ENCODE measurements around the gene CPLX1.

CPLX1 gene

DNA sequence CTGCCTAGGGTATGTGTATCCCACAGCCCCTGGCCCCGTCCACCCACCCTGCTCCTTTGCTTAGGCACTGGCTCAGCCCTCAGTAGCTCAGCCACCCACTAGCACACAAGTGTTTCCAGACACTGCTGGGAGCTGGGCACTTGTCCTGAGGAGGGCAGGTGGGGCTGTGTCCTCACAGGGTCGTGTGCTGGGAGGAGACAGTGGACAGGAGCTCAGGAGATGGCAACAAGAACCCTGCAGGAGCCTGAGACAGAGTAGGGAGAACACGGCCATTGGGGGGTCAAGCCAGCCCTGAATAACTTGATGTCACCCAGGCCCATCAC, 5.5 kb upstream of the CPLX1 start:
- DNase-seq: no peak

DNA sequence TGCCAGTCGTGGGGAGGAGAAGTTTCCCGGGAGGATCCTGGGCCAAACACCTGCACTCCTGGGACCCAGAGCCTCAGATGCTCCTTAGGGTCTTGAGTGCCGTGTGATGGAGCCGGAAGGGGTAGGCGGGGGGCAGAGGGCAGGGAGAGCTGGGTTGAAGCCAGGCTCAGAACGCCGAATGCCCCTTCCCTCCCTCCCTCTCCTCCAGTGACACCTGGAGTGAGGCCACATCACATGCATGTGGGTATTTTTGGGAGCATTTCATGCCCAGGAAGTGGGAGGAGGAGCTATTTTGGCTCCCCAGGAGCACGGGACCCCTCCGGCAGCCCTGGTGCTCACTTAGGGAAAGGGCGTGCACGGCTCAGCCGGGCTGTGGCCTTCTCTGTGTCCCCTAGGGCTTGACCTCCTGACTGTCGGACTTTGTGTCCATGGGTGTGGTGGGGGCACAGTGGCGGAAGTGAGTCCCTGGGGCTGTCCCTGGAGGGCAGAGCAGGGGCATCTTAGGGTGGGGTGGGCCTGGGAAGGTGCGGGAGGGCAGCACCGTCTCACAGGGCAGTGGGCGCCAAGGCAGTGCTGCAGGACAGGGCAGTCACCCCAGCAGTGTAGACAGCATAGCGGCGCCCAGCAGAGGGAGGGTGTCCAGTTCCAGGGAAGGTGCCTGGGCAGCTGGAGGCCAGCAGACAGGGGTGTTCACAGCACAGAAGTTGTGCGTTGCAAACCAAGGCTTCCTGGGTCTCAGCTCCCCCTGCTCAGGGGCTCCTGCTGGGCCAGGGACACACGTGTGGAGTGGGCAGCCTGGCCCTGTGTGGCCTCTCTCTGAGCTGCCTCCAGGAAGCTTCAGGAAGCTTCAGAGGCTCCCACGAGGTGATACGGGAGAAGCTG, 4.9 kb upstream of the CPLX1 start:
- no peak for DNase-seq

DNA sequence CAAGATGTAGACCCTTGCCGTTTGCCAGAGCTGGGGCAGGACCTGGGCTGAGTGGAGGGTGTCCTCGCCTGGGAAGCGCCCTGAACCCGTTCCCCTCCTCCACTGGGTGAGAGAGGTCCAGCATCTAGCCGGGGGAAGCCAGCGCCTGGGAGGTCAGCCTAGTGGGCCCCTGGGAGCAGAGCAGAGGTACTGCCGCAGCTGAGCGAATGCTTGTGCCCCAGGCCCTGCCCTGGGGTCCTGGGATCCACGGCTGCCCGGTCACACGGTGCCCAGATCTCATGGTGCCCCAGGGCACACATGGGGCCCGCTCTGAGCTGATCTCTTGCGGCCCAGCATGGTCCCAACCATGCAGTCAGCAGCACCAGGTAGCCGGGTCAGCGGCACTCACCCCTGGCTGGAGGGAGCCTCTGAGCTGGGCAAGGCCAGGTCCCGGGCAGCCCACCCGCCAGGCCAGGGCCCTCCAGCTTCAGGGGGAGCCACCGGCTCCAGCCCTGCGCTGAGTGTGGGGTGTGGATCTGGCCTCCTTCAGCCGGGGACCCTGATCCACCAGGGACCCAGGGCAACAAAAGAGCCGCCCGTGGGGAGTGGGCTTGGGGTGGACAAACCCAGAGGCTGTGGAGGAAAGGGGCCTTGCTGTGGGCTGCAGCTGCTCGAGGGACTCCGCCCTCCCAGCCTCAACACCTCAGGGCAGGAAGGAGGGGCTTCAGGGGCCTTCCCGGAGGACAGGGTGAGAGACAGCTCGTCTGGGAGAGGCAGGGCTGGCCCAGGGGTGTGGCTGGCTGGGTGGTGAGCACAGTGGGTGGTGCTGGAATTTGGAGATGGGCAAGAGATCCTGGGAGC, 4.1 kb upstream of the CPLX1 start:
- DNase-seq: no peak

- no peak for DNase-seq
These were observed 3.4 kb upstream of the CPLX1 start for GRCh38 chr4:829291-829690.

- DNase-seq: no peak
These were observed 2.8 kb upstream of the CPLX1 start for GRCh38 chr4:828641-829271.

DNA sequence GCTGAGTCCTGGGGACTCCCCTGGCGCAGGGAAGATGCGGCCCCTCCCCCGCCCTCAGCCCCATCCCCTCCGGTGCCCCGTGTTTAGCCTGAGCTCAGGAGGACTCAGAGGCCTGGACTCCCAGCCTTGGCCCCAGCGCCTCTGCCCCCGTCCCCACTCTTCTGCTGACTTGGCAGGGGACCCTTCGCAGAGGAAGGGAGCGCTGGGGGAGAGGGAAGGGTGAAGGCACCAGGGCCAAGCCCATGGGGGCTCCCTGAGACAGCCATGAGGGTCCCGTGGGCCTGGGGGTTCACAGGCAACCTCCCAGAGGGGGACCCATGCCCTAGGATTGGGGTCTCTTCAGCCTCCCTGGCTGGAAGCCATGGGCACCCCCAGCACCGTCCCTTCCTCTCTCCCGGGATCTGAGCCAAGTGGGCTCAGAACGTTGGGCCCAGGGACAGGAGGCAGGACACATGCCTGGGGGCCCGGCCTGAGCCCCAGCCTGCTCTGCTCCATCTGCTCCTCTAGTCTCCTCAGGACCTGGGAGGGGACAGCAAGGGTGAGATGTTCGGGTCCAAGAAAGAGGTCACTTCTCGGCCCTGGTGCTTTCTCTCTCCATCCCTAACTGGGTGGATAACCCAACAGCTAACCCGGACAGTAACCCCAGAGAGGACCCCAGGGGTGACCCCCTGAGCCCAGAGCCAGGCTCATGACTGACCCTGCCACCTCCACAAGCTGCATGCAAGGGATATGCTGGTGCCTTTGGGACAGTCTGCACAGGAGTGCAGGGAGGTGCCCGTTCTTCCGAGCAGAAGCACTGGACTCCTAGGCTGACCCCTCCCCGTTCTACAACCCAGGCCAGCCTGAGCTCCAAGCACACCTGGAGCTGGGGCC, 1.5 kb upstream of the CPLX1 start:
- no peak for DNase-seq

DNA sequence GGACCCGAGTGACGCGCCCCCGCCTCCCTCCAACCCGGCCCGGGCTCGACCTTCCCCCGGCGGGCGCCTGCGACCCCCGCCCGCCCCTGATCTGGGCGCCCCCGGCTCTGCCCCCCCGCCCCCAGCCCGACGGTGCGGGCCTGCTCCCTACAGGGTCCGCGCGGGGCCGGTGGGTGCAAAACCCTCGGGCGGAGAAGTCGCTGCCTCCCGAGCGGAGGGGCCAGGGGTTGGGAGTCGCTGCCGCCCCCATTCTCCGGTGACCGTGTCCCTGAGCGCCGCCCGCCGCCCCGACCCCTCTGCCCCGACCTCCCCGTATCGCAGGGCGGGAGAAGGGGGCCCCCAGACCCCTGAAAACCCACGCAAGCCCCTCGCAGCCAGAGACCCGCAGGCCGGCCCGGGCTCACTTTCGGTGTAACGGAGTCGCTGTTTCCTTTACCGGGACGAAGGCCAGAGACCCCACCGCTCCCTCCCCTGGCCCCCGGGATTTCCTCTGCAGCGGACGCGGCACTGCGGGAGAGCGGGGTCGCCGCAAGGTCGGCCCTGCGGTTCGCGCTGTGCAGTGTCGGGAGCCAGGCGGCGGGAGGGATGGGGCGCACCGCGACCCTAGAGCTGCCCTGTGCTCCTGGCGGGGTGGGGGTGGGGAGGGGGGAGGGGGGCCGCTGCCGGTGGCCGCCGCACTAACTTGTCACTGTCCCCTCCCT, 729 bp upstream of the CPLX1 start:
- DNase-seq: no peak

GRCh38 chr4:825063-825970, 612 bp downstream of the CPLX1 start:
- DNase-seq: no peak

DNA sequence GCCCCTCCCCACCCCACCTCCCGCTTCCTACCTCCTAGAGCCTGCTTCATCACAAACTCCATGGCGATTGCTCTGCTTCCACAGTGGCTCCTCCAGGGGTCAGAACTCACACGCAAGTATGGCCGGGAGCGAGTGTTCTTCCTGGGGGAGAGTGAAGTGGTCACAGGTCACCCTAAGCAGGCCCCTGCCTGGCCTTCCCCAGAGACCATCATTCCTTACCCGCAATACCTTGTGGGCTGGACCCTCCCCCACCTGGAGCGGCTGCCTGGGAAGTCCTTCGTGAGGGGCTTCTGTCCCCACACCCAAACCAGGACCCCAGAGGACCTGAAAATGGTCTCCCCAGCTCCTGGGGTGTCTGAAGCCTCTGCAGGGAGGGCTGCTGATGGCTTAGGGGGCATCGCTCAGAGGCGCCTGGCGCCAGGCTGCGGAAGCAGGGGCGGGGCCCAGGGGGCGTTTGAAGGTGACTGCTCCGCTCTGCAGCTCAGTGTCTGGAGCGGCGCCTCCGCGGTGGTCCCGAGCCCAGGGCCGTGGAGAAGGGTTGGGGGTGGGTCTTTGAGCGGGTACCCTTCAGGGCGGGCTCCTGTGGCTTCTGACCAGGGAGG, 1.4 kb downstream of the CPLX1 start:
- DNase-seq: no peak

DNA sequence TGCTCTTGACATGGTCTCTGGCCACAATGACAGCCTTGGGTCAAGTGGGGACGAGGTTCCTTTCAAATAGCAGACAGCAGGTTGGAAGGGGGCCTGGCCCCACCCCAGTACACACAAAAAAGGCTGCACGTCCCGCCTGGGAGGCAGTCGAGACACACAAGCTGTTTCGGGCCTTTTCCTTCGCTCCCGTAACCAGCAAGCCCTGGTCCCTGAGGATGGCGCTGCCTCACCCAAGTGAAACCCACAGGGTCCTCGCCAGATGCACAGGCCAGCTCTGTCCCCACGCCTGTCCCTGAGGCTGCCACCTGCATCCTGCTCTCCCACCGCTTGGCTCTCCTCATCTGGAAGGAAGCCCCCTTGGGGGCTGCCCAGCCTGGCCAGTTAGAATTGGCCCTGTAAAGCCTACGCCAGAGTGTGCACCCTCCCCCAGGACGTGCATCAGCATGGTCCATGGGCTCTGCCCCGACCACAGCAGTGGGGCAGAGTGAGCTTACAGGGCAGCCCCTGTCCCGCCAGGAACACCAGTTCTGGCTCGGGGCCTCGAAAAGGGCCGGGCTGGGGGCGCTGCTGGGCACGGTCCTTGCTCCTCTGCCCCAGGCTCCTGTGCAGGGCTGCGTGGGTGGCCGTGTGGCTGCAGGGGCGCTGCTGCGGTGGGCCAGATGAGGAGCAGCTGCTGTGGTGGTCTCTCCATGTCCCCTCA, 2.0 kb downstream of the CPLX1 start:
- no peak for DNase-seq

DNA sequence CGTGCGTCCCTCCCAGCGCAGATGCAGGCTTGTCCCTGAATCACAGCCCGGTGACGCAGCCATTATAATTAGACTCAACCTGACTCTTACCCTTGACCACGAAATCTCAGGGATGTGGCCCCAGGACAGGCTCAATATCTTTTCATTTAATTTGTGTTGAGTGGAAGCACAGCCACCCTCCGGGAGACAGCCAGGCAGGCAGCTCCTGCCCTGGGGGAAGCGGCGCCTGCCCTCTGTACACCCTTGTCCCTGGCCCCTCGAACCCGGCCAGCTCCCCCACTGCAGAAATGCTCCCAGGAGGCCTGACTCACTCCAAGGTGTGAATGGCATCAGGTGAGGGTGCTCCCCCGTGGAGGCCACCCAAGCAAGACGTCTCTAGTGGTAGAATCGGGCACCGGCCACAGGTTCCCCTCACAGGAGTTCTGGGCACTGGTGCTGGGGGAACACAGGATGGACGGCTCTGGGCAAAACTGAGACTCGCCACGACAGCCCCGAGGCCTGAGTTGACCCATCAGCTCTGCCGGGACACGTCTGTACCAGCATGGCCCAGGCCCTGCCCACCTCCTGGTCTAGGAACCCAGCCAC, 2.7 kb downstream of the CPLX1 start:
- DNase-seq: no peak

DNA sequence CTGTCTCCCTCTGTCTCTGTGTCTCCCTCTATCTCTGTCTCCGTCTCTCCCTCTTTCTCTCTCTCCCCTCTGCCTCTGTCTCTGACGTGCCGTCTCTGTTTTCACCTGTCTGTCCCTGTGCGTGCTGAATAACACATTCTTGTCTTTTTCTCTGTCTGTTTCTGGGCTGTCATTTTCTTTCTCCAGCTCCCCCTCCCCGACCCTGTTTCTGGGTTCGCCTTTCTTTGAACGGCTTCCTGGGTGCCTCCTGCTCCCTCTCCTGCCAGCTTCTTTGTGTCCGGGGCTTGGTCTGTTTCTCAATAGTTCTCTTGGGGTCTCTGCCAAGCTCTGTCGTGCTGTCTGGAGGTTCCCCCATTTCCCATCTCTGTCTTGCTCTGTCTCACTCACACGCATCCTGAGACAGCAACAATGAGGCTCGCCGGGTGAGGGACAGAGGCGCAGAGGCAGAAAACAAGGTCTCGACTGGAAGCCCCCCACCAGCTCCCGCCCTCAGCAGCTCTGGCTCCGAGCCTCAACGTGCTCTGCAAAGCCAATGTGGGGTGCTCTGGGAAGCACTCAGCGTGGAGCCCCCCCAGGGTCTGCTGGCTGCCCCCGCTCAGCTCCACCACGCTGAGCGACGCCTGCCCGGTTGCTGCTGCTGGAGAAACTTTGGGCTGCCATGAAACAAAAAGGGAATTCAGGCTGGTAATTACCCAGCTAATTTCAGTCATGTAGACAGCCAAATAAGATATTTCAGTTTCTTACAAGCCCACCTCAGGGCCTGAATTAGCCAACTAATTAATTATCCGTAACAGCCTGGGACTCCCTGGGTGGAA, 3.4 kb downstream of the CPLX1 start:
- no peak for DNase-seq

- DNase-seq: no peak
These were observed 4.3 kb downstream of the CPLX1 start for GRCh38 chr4:821631-822030.

- DNase-seq: no peak
These were observed 4.7 kb downstream of the CPLX1 start for GRCh38 chr4:821181-821591.

DNA sequence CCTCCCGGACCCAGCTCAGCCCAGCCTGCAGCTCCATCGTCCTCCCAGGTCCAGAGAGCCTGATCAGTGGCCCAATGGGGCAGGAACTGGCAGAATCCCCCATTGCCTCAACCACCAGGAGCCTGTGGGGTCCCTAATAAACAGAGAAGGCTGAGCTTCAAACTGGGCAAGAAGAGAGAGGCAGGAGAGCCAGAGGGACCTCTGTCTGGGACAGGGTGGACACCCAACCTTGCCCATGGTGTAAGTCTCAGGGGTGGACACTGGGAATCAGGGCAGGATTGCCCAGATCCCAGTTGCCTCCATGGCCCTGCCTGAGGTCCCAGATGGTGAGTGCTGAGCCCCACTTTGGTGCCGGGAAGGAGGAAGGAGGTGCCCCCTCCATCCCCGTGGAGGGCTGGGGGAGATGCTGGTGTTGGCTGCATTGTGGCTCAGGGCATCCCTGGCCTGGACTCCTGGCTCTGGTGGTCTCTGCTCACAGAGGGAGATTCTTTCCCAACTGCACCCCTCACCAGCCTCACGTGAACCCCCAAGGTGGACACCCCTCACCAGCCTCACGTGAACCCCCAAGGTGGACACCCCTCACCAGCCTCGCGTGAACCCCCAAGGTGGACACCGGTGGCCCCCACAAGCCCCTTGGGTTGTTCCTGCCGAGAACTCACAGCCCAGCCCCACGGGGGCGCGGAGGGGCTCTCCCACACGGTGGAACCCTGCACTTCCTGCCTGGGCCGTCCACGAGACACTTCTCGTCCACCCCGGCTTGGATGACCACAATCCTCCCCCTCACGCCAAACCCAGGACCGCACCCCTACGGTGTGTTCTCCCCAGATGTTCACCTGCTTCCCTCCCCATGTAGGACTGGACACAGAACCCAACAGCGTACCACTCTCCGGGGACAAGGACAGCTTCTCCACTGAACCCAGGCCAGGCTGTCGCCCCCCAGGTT, 5.4 kb downstream of the CPLX1 start:
- no peak for DNase-seq

DNA sequence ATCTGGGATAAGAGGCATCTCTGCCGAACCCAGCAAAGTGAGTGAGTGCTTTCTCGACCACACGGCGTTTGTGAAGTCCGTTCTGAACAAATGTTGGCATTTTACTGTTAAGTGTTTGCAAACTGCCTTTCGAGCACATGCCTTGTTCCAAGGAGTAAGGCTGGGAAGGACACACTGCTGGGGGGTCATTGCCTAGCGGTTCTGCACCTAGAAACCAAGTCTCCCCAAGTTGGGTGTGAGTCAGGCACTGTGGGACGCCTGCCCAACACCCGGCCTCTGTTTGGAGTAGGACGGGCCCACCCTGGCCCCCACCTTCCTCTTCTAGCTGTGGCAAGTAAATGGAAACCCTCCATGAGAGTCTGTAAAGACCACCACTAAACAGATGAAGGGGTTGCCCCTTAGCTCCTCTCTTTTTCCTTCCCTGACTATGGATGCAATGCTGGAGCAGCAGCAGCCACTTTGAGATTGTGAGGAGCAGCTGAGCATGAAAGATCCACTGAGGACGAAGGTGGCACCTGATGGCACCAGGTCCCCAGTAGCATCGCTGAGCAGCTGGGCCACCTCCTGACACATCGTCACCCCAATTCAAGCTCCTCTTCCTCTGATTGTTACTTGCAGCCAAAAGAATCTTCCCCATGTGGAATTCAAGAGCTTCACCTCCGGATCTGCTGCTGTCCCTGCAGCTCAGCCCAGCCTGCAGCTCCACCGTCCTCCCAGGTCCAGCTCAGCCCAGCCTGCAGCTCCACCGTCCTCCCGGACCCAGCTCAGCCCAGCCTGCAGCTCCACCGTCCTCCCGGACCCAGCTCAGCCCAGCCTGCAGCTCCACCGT, 6.3 kb downstream of the CPLX1 start:
- DNase-seq: no peak

All from inflammatory macrophage treated with lipopolysaccharide for 1 hour (primary cell).